Measurements from ENCODE around the gene SLC39A13. TPM values are rescaled to one million over a fixed set of nuclear protein-coding genes. Genes with fewer than 3 reads are reported as not detected.

The SLC39A13 gene
- total and polyA plus RNA-seq, 2 donors from 2014 or later = 80.6 to 93.2 TPM

GRCh38 chr11:47431356-47432083, 23.1 kb downstream of the SLC39A13 start:
- no peak overlapping the region for H3K27ac ChIP-seq (ENCODE audit: low read depth in 2 of 2, low read length in 2 of 2)
- H3K9me3 ChIP-seq (ENCODE audit: control insufficient read depth in 2 of 3, insufficient read depth in 1 of 3, low read length in 3 of 3) = no peaks in the 10 kb centered on the region
- no peaks in the 10 kb centered on the region for H3K27me3 ChIP-seq (ENCODE audit: control insufficient read depth, insufficient read depth, low read length)
- H3K4me3 ChIP-seq (ENCODE audit: low read length in 3 of 3) = no peak overlapping the region
- no peaks in the 10 kb centered on the region for H3K4me1 ChIP-seq (ENCODE audit: control insufficient read depth in 2 of 3, insufficient read depth in 2 of 3, low read depth in 1 of 3, low read length in 3 of 3)
- no peak for TF ChIP-seq CTCF (IDR thresholded peaks at IDR 0.05; ENCODE audit: borderline replicate concordance, extremely low read depth, insufficient read depth)
- no peak for DNase-seq
- H3K36me3 ChIP-seq (ENCODE audit: control insufficient read depth in 2 of 3, insufficient read depth in 3 of 3, low read length in 3 of 3) = no peaks in the 10 kb centered on the region
- no peak for FAIRE-seq
- H3K9ac ChIP-seq (ENCODE audit: low read length in 3 of 3) = no peak overlapping the region
- intact Hi-C loops (cut with DNase I) = no loop called here

- no peaks in the 10 kb centered on the region for H3K9me3 ChIP-seq (ENCODE audit: control insufficient read depth in 2 of 3, insufficient read depth in 1 of 3, low read length in 3 of 3)
- H3K9ac ChIP-seq (ENCODE audit: low read length in 3 of 3) = no peak overlapping the region
- intact Hi-C loops (cut with DNase I) = no loop called here
- DNase-seq (no peak), FAIRE-seq (no peak)
- no peaks in the 10 kb centered on the region for H3K36me3 ChIP-seq (ENCODE audit: control insufficient read depth in 2 of 3, insufficient read depth in 3 of 3, low read length in 3 of 3)
- no peak overlapping the region for H3K4me3 ChIP-seq (ENCODE audit: low read length in 3 of 3)
- H3K27ac ChIP-seq (ENCODE audit: low read depth in 2 of 2, low read length in 2 of 2) = no peak overlapping the region
- H3K4me1 ChIP-seq (ENCODE audit: control insufficient read depth in 2 of 3, insufficient read depth in 2 of 3, low read depth in 1 of 3, low read length in 3 of 3) = no peaks in the 10 kb centered on the region
- TF ChIP-seq CTCF (IDR thresholded peaks at IDR 0.05; ENCODE audit: borderline replicate concordance, extremely low read depth, insufficient read depth) = no peak
- no peaks in the 10 kb centered on the region for H3K27me3 ChIP-seq (ENCODE audit: control insufficient read depth, insufficient read depth, low read length)
These were observed 24.8 kb downstream of the SLC39A13 start for GRCh38 chr11:47433157-47433556.

GRCh38 chr11:47434011-47434786, 25.8 kb downstream of the SLC39A13 start:
- intact Hi-C loops (cut with DNase I) = no loop called here
- Histone ChIP-seq H3K27ac (ENCODE audit: low read depth in 2 of 2, low read length in 2 of 2) (no peak overlapping the region), H3K4me3 (ENCODE audit: low read length in 3 of 3) (no peak overlapping the region), H3K4me1 (ENCODE audit: control insufficient read depth in 2 of 3, insufficient read depth in 2 of 3, low read depth in 1 of 3, low read length in 3 of 3) (no peaks in the 10 kb centered on the region), H3K9me3 (ENCODE audit: control insufficient read depth in 2 of 3, insufficient read depth in 1 of 3, low read length in 3 of 3) (no peaks in the 10 kb centered on the region), H3K27me3 (ENCODE audit: control insufficient read depth, insufficient read depth, low read length) (no peaks in the 10 kb centered on the region), H3K9ac (ENCODE audit: low read length in 3 of 3) (no peak overlapping the region), H3K36me3 (ENCODE audit: control insufficient read depth in 2 of 3, insufficient read depth in 3 of 3, low read length in 3 of 3) (no peaks in the 10 kb centered on the region)
- TF ChIP-seq CTCF (IDR thresholded peaks at IDR 0.05; ENCODE audit: borderline replicate concordance, extremely low read depth, insufficient read depth) = no peak
- DNase-seq (no peak), FAIRE-seq (no peak)

All from kidney (tissue), 14 donors.